Ovary (tissue), 9 donors: ENCODE results near the gene COL23A1. TPM values are rescaled to one million over a fixed set of nuclear protein-coding genes. Genes with fewer than 3 reads are reported as not detected.

Experiments used
- DNase-seq, 5 donors: peaks; one replicate each; pipeline ENCODE4 v3.0.0-alpha.2; 2019 to 2020
- H3K27ac ChIP-seq, 2 donors: fragments of 200-600 bp; one replicate each; pipeline versions ENCODE4 v1.5.1 to v1.8.0; 2019 to 2022
- H3K27me3 ChIP-seq: fragments of 200-600 bp; one replicate; pipeline ENCODE4 v1.8.0; 2022
- H3K36me3 ChIP-seq: fragments of 200-600 bp; sonication (generic); one replicate; pipeline ENCODE4 v1.5.1; 2019
- H3K4me1 ChIP-seq: one replicate; pipeline ENCODE4 v1.8.1; 2013; ENCODE audit warnings: mild to moderate bottlenecking, moderate library complexity; ENCODE audit not compliant: insufficient read depth
- H3K4me3 ChIP-seq: fragments of 200-600 bp; sonication (generic); one replicate; pipeline ENCODE4 v1.5.1; 2017
- H3K9me3 ChIP-seq, 2 donors: fragments of 200-600 bp in 1 of 2; sonication (generic) in 1 of 2; one replicate each; pipeline versions ENCODE4 v1.5.1 to v1.8.1; 2013 to 2019; ENCODE audit warnings: mild to moderate bottlenecking in 1 of 2, moderate library complexity in 1 of 2
- EP300 ChIP-seq: sonication (generic); formaldehyde crosslinking; IDR thresholded peaks from one replicate; pipeline ENCODE4 v1.6.1; 2017; ENCODE audit warnings: antibody characterized with exemption
- POLR2A ChIP-seq: fragments of 450-650 bp; IDR thresholded peaks from one replicate; pipeline ENCODE4 v1.6.1; 2017; ENCODE audit warnings: antibody characterized with exemption, mild to moderate bottlenecking, moderate library complexity
- WGBS, 3 donors: extraction: QIAGEN DNeasy Blood & Tissue Kit in 1 of 3; methylation state at CpG; one replicate each; pipeline versions ENCODE4 v1.1.5 to v1.1.7; 2013 to 2017; 5-methylcytosine and 5-hydroxymethylcytosine counted together
- intact Hi-C, 4 donors: fragments of 100-400 bp; cut with DNase I; formaldehyde crosslinking; loops; one replicate each; pipeline versions ENCODE4 v1.11.0 to v1.15.1; 2022 to 2023
- polyA plus RNA-seq, 2 donors: library from polyadenylated mRNA; stranded (reverse); fragments of 200-250 nt in 1 of 2; fragments of 350-450 nt in 1 of 2; fragmentation: Illumina TruSeq in 1 of 2; extraction: RNeasy Lipid Tissue Mini Kit (QIAGEN cat#74804) in 1 of 2; gene quantifications; one replicate each; pipeline ENCODE4 v1.2.3, GENCODE V29; 2013 to 2014
- total RNA-seq, 7 donors: library from RNA; depleted of rRNA in 2 of 7; stranded (reverse); fragments of >200 nt in 2 of 7; fragmentation: NEBNext Ultra II Directional in 3 of 7; extraction: Animal tissue kit (Norgen Biotek cat#: 25700) in 3 of 7; gene quantifications; one replicate each; pipeline versions ENCODE4 v1.1.0 to v1.2.4, GENCODE V29; 2016 to 2023
- TF ChIP-seq, protein P1 (sequence below), 3 donors: fragments of 450-650 bp in 2 of 3; fragments of 200-600 bp in 1 of 3; IDR thresholded peaks; one replicate each; pipeline versions ENCODE4 v1.5.1 to v1.8.0; 2016 to 2022; ENCODE audit warnings: antibody characterized with exemption in 3 of 3, mild to moderate bottlenecking in 1 of 3
- donor health status: DM: no; HTN: no; CAD: no; lungs with moderate emphysema.
- donor health status: DM: no; HTN: no; CAD: no.
- donor health status: Bipolar disorder and iron deficiency.
- donor health status: DM: yes; HTN: yes; CAD: no.
- donor health status: DM: no; HTN: no; CAD: no.
- donor health status: DM: yes; HTN: yes; CAD: no.

The COL23A1 gene
- total and polyA plus RNA-seq, 9 donors, result 0.13 to 0.92 (median 0.39) TPM; not detected in 1

DNA sequence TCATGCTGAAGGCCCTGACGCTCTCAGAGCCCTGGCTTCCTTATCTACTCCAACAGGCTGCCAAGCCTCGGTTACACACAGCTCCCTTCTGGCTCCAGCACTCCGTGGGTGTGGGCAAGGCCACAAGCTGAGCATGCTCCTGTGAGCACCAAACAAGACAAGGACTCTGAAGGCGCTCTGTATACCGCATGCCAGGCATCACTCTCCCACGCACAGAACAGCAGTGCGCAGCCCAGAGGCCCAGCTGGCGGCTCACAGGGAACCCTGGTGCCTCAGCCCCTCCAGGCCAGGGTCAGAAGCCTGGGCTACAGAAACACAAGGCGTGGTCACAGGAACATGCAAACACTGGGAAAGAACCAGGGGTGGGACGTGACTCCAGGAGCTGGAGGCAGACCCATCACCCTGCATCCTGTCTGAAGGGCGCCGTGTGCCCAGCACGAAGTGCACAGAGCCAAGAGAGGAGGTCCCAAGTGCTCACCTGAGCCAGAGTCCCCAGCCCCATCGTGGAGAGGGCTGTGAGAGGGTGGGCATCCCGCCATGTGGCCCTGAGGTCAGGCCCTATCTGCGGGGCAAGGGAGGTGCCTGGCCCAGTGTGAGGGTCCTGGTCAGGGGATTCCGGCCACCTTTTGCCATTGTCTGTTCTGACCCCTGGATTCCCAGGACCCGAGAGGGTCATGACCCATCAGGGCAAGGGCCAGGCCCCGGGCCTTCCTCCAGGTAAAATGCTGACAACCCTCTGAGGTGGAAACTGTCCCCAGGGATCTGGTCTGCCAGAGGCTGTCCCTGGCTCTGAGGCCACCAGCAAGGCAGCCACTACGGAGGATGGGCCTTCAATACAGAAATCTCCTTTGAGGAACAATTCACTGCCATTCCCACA lies 54.7 kb downstream of the COL23A1 start:
- no peaks in the 10 kb centered on the region for H3K27me3 ChIP-seq
- intact Hi-C loops, result no loop called here
- H3K9me3 ChIP-seq, result no peaks in the 10 kb centered on the region
- WGBS, 3 donors, result 41 to 51% (median 48%) methylated on average over 16 to 20 of the region's 20 CpGs
- peak in 3 of 5 donors; percentile 45 to 78 (median 57) for DNase-seq
- TF ChIP-seq EP300 (no peak), POLR2A (no peak)
- no peaks in the 10 kb centered on the region for H3K36me3 ChIP-seq
- no peak overlapping the region for H3K4me3 ChIP-seq
- H3K27ac ChIP-seq, result no peak overlapping the region
- peaks cover 6% of the 10 kb centered on the region for H3K4me1 ChIP-seq

DNA sequence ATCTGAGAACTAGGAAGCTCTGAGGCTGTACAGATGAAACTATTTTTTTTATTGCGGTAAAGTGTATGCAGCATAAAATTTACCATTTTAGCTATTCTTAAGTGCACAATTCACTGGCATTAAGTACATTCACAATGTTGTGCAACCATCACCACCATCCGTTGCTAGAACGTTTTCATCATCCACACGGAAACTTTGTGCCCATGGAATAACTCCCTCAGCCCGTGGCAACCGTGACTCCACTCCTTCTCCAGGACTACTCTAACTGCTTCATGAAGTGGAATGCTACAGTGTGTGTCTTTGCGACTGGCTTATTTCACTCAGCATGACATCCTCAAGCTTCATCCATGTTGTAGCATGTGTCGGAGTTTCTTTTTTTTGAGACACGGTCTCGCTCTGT lies 57.1 kb downstream of the COL23A1 start:
- no peak for DNase-seq
- no peaks in the 10 kb centered on the region for H3K27me3 ChIP-seq
- no peaks in the 10 kb centered on the region for H3K36me3 ChIP-seq
- WGBS, 3 donors, result 92 to 96% (median 94%) methylated on average over 10 of the region's 10 CpGs
- H3K4me3 ChIP-seq, result no peak overlapping the region
- no peak for TF ChIP-seq POLR2A
- TF ChIP-seq, protein P1, sequence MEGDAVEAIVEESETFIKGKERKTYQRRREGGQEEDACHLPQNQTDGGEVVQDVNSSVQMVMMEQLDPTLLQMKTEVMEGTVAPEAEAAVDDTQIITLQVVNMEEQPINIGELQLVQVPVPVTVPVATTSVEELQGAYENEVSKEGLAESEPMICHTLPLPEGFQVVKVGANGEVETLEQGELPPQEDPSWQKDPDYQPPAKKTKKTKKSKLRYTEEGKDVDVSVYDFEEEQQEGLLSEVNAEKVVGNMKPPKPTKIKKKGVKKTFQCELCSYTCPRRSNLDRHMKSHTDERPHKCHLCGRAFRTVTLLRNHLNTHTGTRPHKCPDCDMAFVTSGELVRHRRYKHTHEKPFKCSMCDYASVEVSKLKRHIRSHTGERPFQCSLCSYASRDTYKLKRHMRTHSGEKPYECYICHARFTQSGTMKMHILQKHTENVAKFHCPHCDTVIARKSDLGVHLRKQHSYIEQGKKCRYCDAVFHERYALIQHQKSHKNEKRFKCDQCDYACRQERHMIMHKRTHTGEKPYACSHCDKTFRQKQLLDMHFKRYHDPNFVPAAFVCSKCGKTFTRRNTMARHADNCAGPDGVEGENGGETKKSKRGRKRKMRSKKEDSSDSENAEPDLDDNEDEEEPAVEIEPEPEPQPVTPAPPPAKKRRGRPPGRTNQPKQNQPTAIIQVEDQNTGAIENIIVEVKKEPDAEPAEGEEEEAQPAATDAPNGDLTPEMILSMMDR (IDR thresholded peaks at IDR 0.05), result no peak
- no peak for TF ChIP-seq EP300
- peaks cover 6% of the 10 kb centered on the region for H3K4me1 ChIP-seq
- H3K27ac ChIP-seq, result no peak overlapping the region
- no peaks in the 10 kb centered on the region for H3K9me3 ChIP-seq
- intact Hi-C loops, result no loop called here

DNA sequence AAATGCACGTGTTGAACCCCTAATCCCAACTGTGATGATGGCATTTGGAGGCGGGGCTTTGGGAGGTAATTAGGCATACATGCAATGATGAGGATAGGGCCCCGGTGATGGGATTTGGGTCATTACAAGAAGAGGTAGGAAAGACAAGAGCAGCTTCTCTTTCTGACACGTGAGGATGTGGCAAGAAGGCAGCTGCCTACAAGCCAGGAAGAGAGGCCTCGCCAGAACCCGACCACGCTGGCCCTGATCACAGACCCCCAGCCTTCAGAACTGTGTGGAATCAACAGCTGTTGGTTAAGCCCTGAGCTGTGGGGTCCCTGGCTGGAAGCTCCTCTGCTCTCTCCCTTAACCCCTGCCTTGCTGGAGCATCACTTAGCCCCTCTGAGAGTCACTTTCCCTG lies 57.5 kb downstream of the COL23A1 start:
- DNase-seq, result no peak
- no peaks in the 10 kb centered on the region for H3K27me3 ChIP-seq
- intact Hi-C loops, result no loop called here
- no peaks in the 10 kb centered on the region for H3K36me3 ChIP-seq
- H3K4me3 ChIP-seq, result no peak overlapping the region
- WGBS, 3 donors, result 61 to 67% (median 62%) methylated on average over 7 of the region's 7 CpGs
- H3K9me3 ChIP-seq, result no peaks in the 10 kb centered on the region
- no peak overlapping the region for H3K27ac ChIP-seq
- H3K4me1 ChIP-seq, result peaks cover 6% of the 10 kb centered on the region
- TF ChIP-seq, protein P1 (IDR thresholded peaks at IDR 0.05), result no peak
- TF ChIP-seq POLR2A (no peak), EP300 (no peak)

DNA sequence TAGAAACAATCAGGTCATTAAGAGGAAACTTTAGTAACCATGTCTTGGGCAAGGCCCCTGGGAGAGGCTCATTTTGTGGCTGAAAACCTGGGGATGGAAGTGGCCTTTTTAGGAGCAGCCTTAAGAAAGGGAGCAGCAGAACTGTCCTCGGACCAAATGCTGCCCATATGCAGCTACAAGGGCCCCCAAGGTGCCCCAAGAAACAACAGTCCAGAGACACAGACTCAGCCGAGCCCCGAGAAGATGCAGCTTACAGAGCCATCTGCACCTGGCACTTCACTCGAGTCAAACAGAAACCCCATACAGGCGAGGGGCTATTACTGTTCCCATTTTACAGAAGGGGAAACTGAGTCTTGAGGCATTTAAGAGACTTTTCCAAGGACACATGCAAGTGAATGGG lies 58.0 kb downstream of the COL23A1 start:
- Histone ChIP-seq H3K36me3 (no peaks in the 10 kb centered on the region), H3K4me1 (peaks cover 6% of the 10 kb centered on the region), H3K9me3 (no peaks in the 10 kb centered on the region), H3K4me3 (no peak overlapping the region), H3K27me3 (no peaks in the 10 kb centered on the region), H3K27ac (no peak overlapping the region)
- TF ChIP-seq EP300 (no peak), POLR2A (no peak)
- TF ChIP-seq, protein P1 (IDR thresholded peaks at IDR 0.05), result no peak
- intact Hi-C loops, result no loop called here
- DNase-seq, result no peak
- WGBS, 3 donors, result 90 to 95% (median 92%) methylated on average over 5 of the region's 5 CpGs

DNA sequence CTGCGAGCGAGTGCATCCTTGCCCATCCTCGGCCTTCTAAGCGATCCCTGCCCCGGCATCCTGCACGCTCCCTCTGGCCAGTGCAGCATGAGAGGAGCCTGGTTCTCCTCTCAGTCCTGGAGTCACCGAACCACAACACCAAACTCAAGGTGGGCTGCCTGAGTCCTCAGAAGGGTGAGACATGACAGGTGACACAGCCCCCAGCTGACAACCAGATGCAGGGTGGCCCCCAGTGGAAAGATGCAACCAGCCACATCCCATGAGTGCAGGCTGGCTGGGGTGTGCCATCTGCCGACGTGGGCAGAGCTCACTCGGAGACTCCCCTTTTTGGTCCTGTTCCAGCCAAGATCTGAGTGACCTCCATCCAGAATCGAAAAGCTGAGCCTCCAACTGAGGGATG lies 58.4 kb downstream of the COL23A1 start:
- Histone ChIP-seq H3K9me3 (no peaks in the 10 kb centered on the region), H3K27ac (no peak overlapping the region), H3K36me3 (no peaks in the 10 kb centered on the region), H3K4me3 (no peak overlapping the region), H3K4me1 (peaks cover 6% of the 10 kb centered on the region), H3K27me3 (no peaks in the 10 kb centered on the region)
- no peak for DNase-seq
- TF ChIP-seq POLR2A (no peak), EP300 (no peak)
- TF ChIP-seq, protein P1 (IDR thresholded peaks at IDR 0.05), result no peak
- WGBS, 3 donors, result 83 to 89% (median 88%) methylated on average over 11 of the region's 11 CpGs
- intact Hi-C loops, result no loop called here
